CD4-positive, alpha-beta T cell treated with Interleukin-2 at 100 ng/mL for 4 hours (primary cell): ENCODE data around the gene SLC24A4.

Source experiments
- DNase-seq: peaks from one replicate; pipeline ENCODE4 v3.0.0-alpha.2; 2020; ENCODE audit warnings: low spot score

The SLC24A4 gene

GRCh38 chr14:92546347-92547053 lies 223.5 kb downstream of the SLC24A4 start:
- DNase-seq: no peak

DNA sequence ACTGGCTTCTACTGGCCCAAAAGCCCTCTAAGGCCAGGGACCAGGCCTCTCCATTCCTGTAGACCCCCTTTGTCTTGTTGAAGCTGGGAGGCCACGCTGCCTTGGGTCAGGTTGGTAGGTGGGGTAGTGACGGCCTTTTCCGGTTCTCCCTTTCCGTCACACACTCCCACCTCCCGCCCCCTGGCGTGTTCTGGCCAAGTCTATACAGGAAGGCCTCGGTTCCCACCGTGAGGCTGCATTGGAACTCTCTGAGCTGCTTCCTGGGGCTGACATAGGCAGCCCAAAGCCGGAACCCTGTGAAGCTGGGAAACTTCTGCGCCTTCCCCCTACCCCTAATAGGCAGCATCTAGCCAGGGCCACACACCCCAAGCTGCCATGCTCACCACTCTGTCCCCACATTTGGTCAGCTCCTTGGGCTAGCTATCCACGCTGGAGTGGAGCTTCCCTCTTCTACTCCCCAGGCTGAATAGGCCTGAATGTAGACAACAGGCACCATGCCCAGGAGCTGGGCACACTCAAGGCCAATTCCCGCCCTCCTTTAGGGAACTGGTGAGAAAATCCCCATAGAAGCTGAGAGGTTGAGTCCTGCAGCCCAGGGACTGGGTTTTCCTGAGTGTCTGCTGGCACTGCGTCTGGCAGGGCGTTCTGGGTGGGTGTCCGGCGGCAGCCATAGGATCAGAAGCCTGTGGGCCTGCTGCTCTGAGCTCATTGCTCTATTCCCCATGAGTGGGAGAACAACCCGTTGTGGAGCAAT lies 226.3 kb downstream of the SLC24A4 start:
- DNase-seq: no peak

- no peak for DNase-seq
Observed at GRCh38 chr14:92549859-92550230, 226.9 kb downstream of the SLC24A4 start.
